Liver (tissue), 9 donors: Measurements from ENCODE around the gene SLC35A1. TPM values are rescaled to one million over a fixed set of nuclear protein-coding genes. Genes with fewer than 3 reads are reported as not detected.

Experiments used
- DNase-seq: peaks from one replicate; pipeline ENCODE4 v3.0.0-alpha.2; 2017; ENCODE audit warnings: low spot score
- H3K27ac ChIP-seq, 2 donors: one replicate each; pipeline ENCODE4 v1.7.0; 2013; ENCODE audit warnings: inconsistent platforms in 2 of 2, low read length in 2 of 2, control low read depth in 1 of 2, low read depth in 1 of 2, mild to moderate bottlenecking in 1 of 2
- H3K27me3 ChIP-seq, 4 donors: one replicate each; pipeline versions ENCODE4 v1.6.1 to v1.7.0; 2013; ENCODE audit warnings: low read length in 3 of 4, inconsistent platforms in 1 of 4, mild to moderate bottlenecking in 1 of 4, moderate library complexity in 1 of 4; ENCODE audit not compliant: control insufficient read depth in 4 of 4, insufficient read depth in 4 of 4
- H3K36me3 ChIP-seq, 4 donors: one replicate each; pipeline versions ENCODE4 v1.6.1 to v1.7.0; 2013; ENCODE audit warnings: low read length in 3 of 4, mild to moderate bottlenecking in 3 of 4, low read depth in 1 of 4, moderate library complexity in 1 of 4; ENCODE audit not compliant: control insufficient read depth in 4 of 4, insufficient read depth in 3 of 4
- H3K4me1 ChIP-seq, 4 donors: one replicate each; pipeline versions ENCODE4 v1.6.1 to v1.7.0; 2013; ENCODE audit warnings: low read length in 3 of 4, mild to moderate bottlenecking in 3 of 4, moderate library complexity in 1 of 4; ENCODE audit not compliant: control insufficient read depth in 4 of 4, insufficient read depth in 4 of 4
- H3K4me3 ChIP-seq, 3 donors: one replicate each; pipeline versions ENCODE4 v1.6.1 to v1.7.0; 2013; ENCODE audit warnings: low read length in 3 of 3, control low read depth in 1 of 3, low read depth in 1 of 3, mild to moderate bottlenecking in 1 of 3
- H3K9ac ChIP-seq, 2 donors: one replicate each; pipeline ENCODE4 v1.7.0; 2013; ENCODE audit warnings: low read length in 2 of 2, mild to moderate bottlenecking in 2 of 2, moderate library complexity in 2 of 2, control low read depth in 1 of 2, low read depth in 1 of 2
- H3K9me3 ChIP-seq, 4 donors: one replicate each; pipeline versions ENCODE4 v1.6.1 to v1.7.0; 2013; ENCODE audit warnings: low read length in 3 of 4; ENCODE audit not compliant: control insufficient read depth in 4 of 4
- FOXA1 ChIP-seq: IDR thresholded peaks from 2 replicates; pipeline ENCODE4 v1.6.1; 2016; ENCODE audit warnings: antibody characterized with exemption
- FOXA2 ChIP-seq: IDR thresholded peaks from 2 replicates; pipeline ENCODE4 v1.6.1; 2016; ENCODE audit warnings: antibody characterized with exemption
- JUND ChIP-seq, 2 donors: IDR thresholded peaks; 2 replicates each; pipeline ENCODE4 v1.6.1; 2016; ENCODE audit warnings: antibody characterized with exemption in 2 of 2
- NR2F2 ChIP-seq: IDR thresholded peaks from 2 replicates; pipeline ENCODE4 v1.6.1; 2016; ENCODE audit warnings: antibody characterized with exemption
- RAD21 ChIP-seq, 2 donors: IDR thresholded peaks; 2 replicates each; pipeline ENCODE4 v1.6.1; 2016; ENCODE audit warnings: antibody characterized with exemption in 2 of 2, mild to moderate bottlenecking in 2 of 2
- SP1 ChIP-seq: IDR thresholded peaks from 2 replicates; pipeline ENCODE4 v1.6.1; 2018; ENCODE audit warnings: antibody characterized with exemption, mild to moderate bottlenecking
- YY1 ChIP-seq: IDR thresholded peaks from 2 replicates; pipeline ENCODE4 v1.6.1; 2016; ENCODE audit warnings: antibody characterized with exemption, mild to moderate bottlenecking
- WGBS: extraction: QIAGEN DNeasy Blood & Tissue Kit; methylation state at CpG from one replicate; pipeline ENCODE4 v1.1.7; 2013; 5-methylcytosine and 5-hydroxymethylcytosine counted together
- polyA plus RNA-seq, 2 donors: library from polyadenylated mRNA; stranded (reverse) in 1 of 2; unstranded in 1 of 2; fragments of 200-250 nt in 1 of 2; fragments of >200 nt in 1 of 2; fragmentation: Nextera tagmentation in 1 of 2; extraction: Ambion mirVana in 1 of 2; gene quantifications; one replicate each; pipeline versions ENCODE4 v1.2.1 to v1.2.3, GENCODE V29; 2013 to 2015
- total RNA-seq, 2 donors: library from RNA; depleted of rRNA; stranded (reverse); fragments of >200 nt; gene quantifications; one replicate each; pipeline ENCODE4 v1.2.3, GENCODE V29; 2014
- TF ChIP-seq, protein P1 (sequence below): IDR thresholded peaks from 2 replicates; pipeline ENCODE4 v1.6.1; 2016; ENCODE audit warnings: antibody characterized with exemption
- TF ChIP-seq, protein P2 (sequence below): IDR thresholded peaks from 2 replicates; pipeline ENCODE4 v1.6.1; 2016; ENCODE audit warnings: antibody characterized with exemption
- TF ChIP-seq, protein P3 (sequence below): IDR thresholded peaks from 2 replicates; pipeline ENCODE4 v1.6.1; 2016; ENCODE audit warnings: antibody characterized with exemption
- TF ChIP-seq, protein P4 (sequence below): IDR thresholded peaks from 2 replicates; pipeline ENCODE4 v1.6.1; 2016; ENCODE audit warnings: antibody characterized with exemption, mild to moderate bottlenecking
- donor health status: healthy.
- donor health status: healthy.
- donor health status: healthy.
- donor health status: healthy.
- donor health status: healthy.

SLC35A1 gene
- total and polyA plus RNA-seq, 4 donors = 9.0 to 13.7 (median 10.6) TPM

DNA sequence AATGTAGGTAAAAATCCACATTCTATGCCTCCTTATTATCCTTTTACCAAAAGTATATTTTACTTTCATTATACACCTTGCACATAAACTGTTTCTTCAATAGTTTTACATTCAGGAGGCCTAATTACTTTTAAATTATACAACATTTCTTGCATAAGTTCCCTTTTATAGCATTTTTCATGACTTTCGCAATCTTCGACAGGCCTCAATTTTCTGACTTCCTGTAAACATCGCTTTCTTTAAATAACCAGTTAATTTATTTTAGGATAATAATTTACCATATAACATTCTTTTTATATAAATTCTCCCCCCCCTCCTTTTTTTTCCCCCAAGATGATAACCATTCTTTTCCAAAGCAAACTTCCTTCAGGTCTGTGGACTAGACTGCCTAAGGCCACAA, 9.2 kb downstream of the SLC35A1 start (continued):
- TF ChIP-seq, protein P1, sequence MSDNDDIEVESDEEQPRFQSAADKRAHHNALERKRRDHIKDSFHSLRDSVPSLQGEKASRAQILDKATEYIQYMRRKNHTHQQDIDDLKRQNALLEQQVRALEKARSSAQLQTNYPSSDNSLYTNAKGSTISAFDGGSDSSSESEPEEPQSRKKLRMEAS = no peak
- TF ChIP-seq SP1 (no peak), FOXA1 (no peak)
- TF ChIP-seq, protein P2, sequence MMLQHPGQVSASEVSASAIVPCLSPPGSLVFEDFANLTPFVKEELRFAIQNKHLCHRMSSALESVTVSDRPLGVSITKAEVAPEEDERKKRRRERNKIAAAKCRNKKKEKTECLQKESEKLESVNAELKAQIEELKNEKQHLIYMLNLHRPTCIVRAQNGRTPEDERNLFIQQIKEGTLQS = no peak
- TF ChIP-seq, protein P3, sequence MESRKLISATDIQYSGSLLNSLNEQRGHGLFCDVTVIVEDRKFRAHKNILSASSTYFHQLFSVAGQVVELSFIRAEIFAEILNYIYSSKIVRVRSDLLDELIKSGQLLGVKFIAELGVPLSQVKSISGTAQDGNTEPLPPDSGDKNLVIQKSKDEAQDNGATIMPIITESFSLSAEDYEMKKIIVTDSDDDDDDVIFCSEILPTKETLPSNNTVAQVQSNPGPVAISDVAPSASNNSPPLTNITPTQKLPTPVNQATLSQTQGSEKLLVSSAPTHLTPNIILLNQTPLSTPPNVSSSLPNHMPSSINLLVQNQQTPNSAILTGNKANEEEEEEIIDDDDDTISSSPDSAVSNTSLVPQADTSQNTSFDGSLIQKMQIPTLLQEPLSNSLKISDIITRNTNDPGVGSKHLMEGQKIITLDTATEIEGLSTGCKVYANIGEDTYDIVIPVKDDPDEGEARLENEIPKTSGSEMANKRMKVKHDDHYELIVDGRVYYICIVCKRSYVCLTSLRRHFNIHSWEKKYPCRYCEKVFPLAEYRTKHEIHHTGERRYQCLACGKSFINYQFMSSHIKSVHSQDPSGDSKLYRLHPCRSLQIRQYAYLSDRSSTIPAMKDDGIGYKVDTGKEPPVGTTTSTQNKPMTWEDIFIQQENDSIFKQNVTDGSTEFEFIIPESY = no peak

DNA sequence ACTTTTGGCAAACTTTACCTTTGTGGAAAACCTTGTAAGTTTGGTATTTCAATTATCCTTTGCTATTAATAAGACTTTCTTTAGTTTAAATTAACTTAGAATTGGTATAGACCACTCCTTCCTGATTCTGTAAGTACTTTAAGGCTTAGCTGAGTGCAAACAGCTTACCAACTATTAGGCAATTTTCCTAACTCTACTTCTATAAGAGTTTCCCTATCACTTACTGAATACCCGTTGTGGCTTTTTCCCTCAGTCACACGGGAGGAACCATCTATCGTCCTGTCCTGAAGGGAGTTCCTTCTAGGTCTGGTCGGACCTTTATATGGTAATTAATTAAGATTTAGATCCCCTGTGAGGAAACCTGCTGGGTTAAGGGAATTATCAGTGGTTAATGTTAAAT, 9.6 kb downstream of the SLC35A1 start:
- TF ChIP-seq, protein P1 = no peak
- no peak for TF ChIP-seq YY1
- no peak for TF ChIP-seq JUND (IDR thresholded peaks at IDR 0.05)
- TF ChIP-seq, protein P2 = no peak
- TF ChIP-seq, protein P4, sequence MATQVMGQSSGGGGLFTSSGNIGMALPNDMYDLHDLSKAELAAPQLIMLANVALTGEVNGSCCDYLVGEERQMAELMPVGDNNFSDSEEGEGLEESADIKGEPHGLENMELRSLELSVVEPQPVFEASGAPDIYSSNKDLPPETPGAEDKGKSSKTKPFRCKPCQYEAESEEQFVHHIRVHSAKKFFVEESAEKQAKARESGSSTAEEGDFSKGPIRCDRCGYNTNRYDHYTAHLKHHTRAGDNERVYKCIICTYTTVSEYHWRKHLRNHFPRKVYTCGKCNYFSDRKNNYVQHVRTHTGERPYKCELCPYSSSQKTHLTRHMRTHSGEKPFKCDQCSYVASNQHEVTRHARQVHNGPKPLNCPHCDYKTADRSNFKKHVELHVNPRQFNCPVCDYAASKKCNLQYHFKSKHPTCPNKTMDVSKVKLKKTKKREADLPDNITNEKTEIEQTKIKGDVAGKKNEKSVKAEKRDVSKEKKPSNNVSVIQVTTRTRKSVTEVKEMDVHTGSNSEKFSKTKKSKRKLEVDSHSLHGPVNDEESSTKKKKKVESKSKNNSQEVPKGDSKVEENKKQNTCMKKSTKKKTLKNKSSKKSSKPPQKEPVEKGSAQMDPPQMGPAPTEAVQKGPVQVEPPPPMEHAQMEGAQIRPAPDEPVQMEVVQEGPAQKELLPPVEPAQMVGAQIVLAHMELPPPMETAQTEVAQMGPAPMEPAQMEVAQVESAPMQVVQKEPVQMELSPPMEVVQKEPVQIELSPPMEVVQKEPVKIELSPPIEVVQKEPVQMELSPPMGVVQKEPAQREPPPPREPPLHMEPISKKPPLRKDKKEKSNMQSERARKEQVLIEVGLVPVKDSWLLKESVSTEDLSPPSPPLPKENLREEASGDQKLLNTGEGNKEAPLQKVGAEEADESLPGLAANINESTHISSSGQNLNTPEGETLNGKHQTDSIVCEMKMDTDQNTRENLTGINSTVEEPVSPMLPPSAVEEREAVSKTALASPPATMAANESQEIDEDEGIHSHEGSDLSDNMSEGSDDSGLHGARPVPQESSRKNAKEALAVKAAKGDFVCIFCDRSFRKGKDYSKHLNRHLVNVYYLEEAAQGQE = no peak
- TF ChIP-seq NR2F2 = no peak
- Histone ChIP-seq H3K27ac (no peak overlapping the region), H3K9me3 (no peaks in the 10 kb centered on the region), H3K27me3 (no peaks in the 10 kb centered on the region), H3K36me3 (peaks cover 0 to 8% (median 2%) of the 10 kb centered on the region in 4 donors), H3K9ac (no peak overlapping the region), H3K4me1 (no peaks in the 10 kb centered on the region), H3K4me3 (no peak overlapping the region)
- no peak for DNase-seq
- 77% methylated on average over 4 of the region's 4 CpGs for WGBS

DNA sequence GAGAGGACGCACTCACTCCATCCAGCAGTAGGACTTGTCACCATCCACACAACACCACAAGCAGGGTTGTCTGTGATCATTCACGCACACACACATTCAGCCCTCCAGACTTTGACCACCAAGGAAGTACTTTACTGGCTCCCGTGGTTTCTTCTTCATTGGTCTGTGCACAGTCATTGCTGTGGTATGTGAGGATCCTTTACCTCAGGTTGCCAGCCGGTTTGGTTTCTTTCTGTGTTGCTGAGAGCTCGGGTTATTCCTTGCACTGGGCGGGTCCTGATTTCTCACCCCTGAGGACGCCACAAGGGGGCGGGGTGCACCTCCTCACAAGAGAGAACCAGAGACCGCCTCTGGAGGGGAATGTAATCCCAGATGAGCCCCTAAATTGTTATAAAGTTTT, 11.2 kb downstream of the SLC35A1 start:
- no peaks in the 10 kb centered on the region for H3K9me3 ChIP-seq
- no peak overlapping the region for H3K4me3 ChIP-seq
- no peak for DNase-seq
- TF ChIP-seq RAD21 (IDR thresholded peaks at IDR 0.05) (peak in 1 of 2 donors; percentile 18), FOXA2 (no peak)
- no peak overlapping the region for H3K9ac ChIP-seq
- peaks cover 0 to 1% (median 0%) of the 10 kb centered on the region in 4 donors for H3K4me1 ChIP-seq
- peaks cover 0 to 6% (median 0%) of the 10 kb centered on the region in 4 donors for H3K36me3 ChIP-seq
- WGBS = 93% methylated on average over 9 of the region's 9 CpGs
- no peaks in the 10 kb centered on the region for H3K27me3 ChIP-seq
- H3K27ac ChIP-seq = no peak overlapping the region
